ENCODE results near the gene GMPR2.

The GMPR2 gene

GRCh38 chr14:24234095-24235005 lies 1.6 kb downstream of the GMPR2 start:
- no peak overlapping the region for H2AFZ ChIP-seq (ENCODE audit: low read length)
- H3F3A ChIP-seq (ENCODE audit: insufficient read depth, low read length): 0 out of 2 replicates have a peak, but pooled peaks cover 3% of the 10 kb centered on the region
- H3K9me2 ChIP-seq (ENCODE audit: low read depth, low read length): no peaks in the 10 kb centered on the region
- H3K4me3 ChIP-seq (ENCODE audit: low read depth, low read length, poor library complexity, severe bottlenecking): no peak overlapping the region
- peaks cover 17% of the 10 kb centered on the region for H3K79me2 ChIP-seq (ENCODE audit: insufficient read depth, low read length)
- H3K9ac ChIP-seq (ENCODE audit: low read length): peak overlapping the region; percentile 82
- H3K9me3 ChIP-seq (ENCODE audit: low read length): no peaks in the 10 kb centered on the region
- H3K36me3 ChIP-seq (ENCODE audit: insufficient read depth, low read length): peaks cover 51% of the 10 kb centered on the region
- H3K4me2 ChIP-seq (ENCODE audit: low read length): peak overlapping the region; percentile 92
- TF ChIP-seq EZH2 (IDR thresholded peaks at IDR 0.05; ENCODE audit: borderline replicate concordance, low read length) (no peak), CTCF (IDR thresholded peaks at IDR 0.05; ENCODE audit: low read length) (no peak)
- H3K27me3 ChIP-seq (ENCODE audit: insufficient read depth, low read length): no peaks in the 10 kb centered on the region
- H4K20me1 ChIP-seq (ENCODE audit: insufficient read depth, low read length): no peaks in the 10 kb centered on the region
- H3K27ac ChIP-seq (ENCODE audit: low read depth, low read length, poor library complexity, severe bottlenecking): no peak overlapping the region
- H3K4me1 ChIP-seq (ENCODE audit: insufficient read depth, low read length, severe bottlenecking): peaks cover 27% of the 10 kb centered on the region

GRCh38 chr14:24235804-24236688 lies 3.3 kb downstream of the GMPR2 start:
- H3K4me2 ChIP-seq (ENCODE audit: low read length): no peak overlapping the region
- peaks cover 31% of the 10 kb centered on the region for H3K4me1 ChIP-seq (ENCODE audit: insufficient read depth, low read length, severe bottlenecking)
- peaks cover 8% of the 10 kb centered on the region; the same call in 1 of the 2 replicates for H3K79me2 ChIP-seq (ENCODE audit: insufficient read depth, low read length)
- TF ChIP-seq EZH2 (IDR thresholded peaks at IDR 0.05; ENCODE audit: borderline replicate concordance, low read length) (no peak), CTCF (IDR thresholded peaks at IDR 0.05; ENCODE audit: low read length) (no peak)
- H3K27ac ChIP-seq (ENCODE audit: low read depth, low read length, poor library complexity, severe bottlenecking): no peak overlapping the region
- no peaks in the 10 kb centered on the region for H3K27me3 ChIP-seq (ENCODE audit: insufficient read depth, low read length)
- H3K4me3 ChIP-seq (ENCODE audit: low read depth, low read length, poor library complexity, severe bottlenecking): no peak overlapping the region
- no peaks in the 10 kb centered on the region for H3K9me2 ChIP-seq (ENCODE audit: low read depth, low read length)
- no peaks in the 10 kb centered on the region for H3K9me3 ChIP-seq (ENCODE audit: low read length)
- no peak overlapping the region for H3K9ac ChIP-seq (ENCODE audit: low read length)
- 0 out of 2 replicates have a peak, but pooled peaks cover 3% of the 10 kb centered on the region for H3F3A ChIP-seq (ENCODE audit: insufficient read depth, low read length)
- no peak overlapping the region for H2AFZ ChIP-seq (ENCODE audit: low read length)
- no peaks in the 10 kb centered on the region for H4K20me1 ChIP-seq (ENCODE audit: insufficient read depth, low read length)
- H3K36me3 ChIP-seq (ENCODE audit: insufficient read depth, low read length): peaks cover 68% of the 10 kb centered on the region

GRCh38 chr14:24236689-24237462 lies 4.1 kb downstream of the GMPR2 start:
- Histone ChIP-seq H3F3A (ENCODE audit: insufficient read depth, low read length) (0 out of 2 replicates have a peak, but pooled peaks cover 3% of the 10 kb centered on the region), H4K20me1 (ENCODE audit: insufficient read depth, low read length) (no peaks in the 10 kb centered on the region), H3K4me3 (ENCODE audit: low read depth, low read length, poor library complexity, severe bottlenecking) (no peak overlapping the region), H3K4me2 (ENCODE audit: low read length) (no peak overlapping the region), H3K79me2 (ENCODE audit: insufficient read depth, low read length) (peaks cover under 1% of the 10 kb centered on the region; the same call in 1 of the 2 replicates), H3K36me3 (ENCODE audit: insufficient read depth, low read length) (peaks cover 70% of the 10 kb centered on the region), H3K9me2 (ENCODE audit: low read depth, low read length) (no peaks in the 10 kb centered on the region), H3K9me3 (ENCODE audit: low read length) (no peaks in the 10 kb centered on the region), H3K9ac (ENCODE audit: low read length) (no peak overlapping the region), H3K27me3 (ENCODE audit: insufficient read depth, low read length) (no peaks in the 10 kb centered on the region), H2AFZ (ENCODE audit: low read length) (no peak overlapping the region), H3K4me1 (ENCODE audit: insufficient read depth, low read length, severe bottlenecking) (peaks cover 34% of the 10 kb centered on the region), H3K27ac (ENCODE audit: low read depth, low read length, poor library complexity, severe bottlenecking) (no peak overlapping the region)
- TF ChIP-seq EZH2 (IDR thresholded peaks at IDR 0.05; ENCODE audit: borderline replicate concordance, low read length) (no peak), CTCF (IDR thresholded peaks at IDR 0.05; ENCODE audit: low read length) (no peak)

All from OCI-LY1 (cell line).